SK-N-SH (cell line): ENCODE results near the gene STAB1. TPM values are rescaled to one million over a fixed set of nuclear protein-coding genes. Genes with fewer than 3 reads are reported as not detected.

Source experiments
- CTCF ChIA-PET: fragments of 300-600, 350-600 bp; formaldehyde crosslinking; extraction: SDS; loops from one replicate; lab custom pipeline; 2021; lab: Yijun Ruan, JAX
- POLR2A ChIA-PET: fragments of 350-600 bp; sonication (Branson Sonifier 250); formaldehyde crosslinking; extraction: SDS; loops from one replicate; lab custom pipeline; 2020; ENCODE audit warnings: antibody characterized with exemption, inconsistent platforms; lab: Yijun Ruan, JAX
- DNase-seq: peaks from one replicate; pipeline ENCODE4 v3.0.0; 2012
- H2AFZ ChIP-seq: fragments of 200-600 bp; sonication (generic); 2 replicates; pipeline ENCODE4 v1.8.1; 2016; ENCODE audit warnings: antibody characterized with exemption, mild to moderate bottlenecking, low read depth
- H3F3A ChIP-seq: fragments of 200-600 bp; sonication (generic); replicated peaks from 2 replicates; pipeline ENCODE3; 2016; ENCODE audit warnings: antibody characterized with exemption, mild to moderate bottlenecking; ENCODE audit not compliant: insufficient read depth
- H3K27ac ChIP-seq, 2 experiments: fragments of 200-500 bp in 1 of 2; fragments of 200-600 bp in 1 of 2; sonication (Bioruptor generic) in 1 of 2; sonication (generic), shearing (Covaris generic) in 1 of 2; 2 replicates each; pipeline versions ENCODE4 v1.5.1 to v1.6.1; 2014 to 2016; ENCODE audit warnings: low read depth in 2 of 2, inconsistent platforms in 1 of 2, low read length in 1 of 2, mild to moderate bottlenecking in 1 of 2, mixed read lengths in 1 of 2
- H3K27me3 ChIP-seq: fragments of 200-600 bp; sonication (generic), shearing (Covaris generic); 2 replicates; pipeline ENCODE4 v1.6.1; 2016; ENCODE audit warnings: mixed run types; ENCODE audit not compliant: insufficient read depth
- H3K36me3 ChIP-seq, 2 experiments: fragments of 200-500 bp in 1 of 2; fragments of 200-600 bp in 1 of 2; sonication (Bioruptor generic) in 1 of 2; sonication (generic) in 1 of 2; replicated peaks in 1 of 2; 2 replicates each; pipeline versions ENCODE3 to v1.5.1; 2014 to 2016; ENCODE audit warnings: low read length in 1 of 2, mild to moderate bottlenecking in 1 of 2; ENCODE audit not compliant: insufficient read depth in 2 of 2, control insufficient read depth in 1 of 2
- H3K4me1 ChIP-seq, 2 experiments: fragments of 200-500 bp in 1 of 2; fragments of 200-600 bp in 1 of 2; sonication (Bioruptor generic) in 1 of 2; sonication (generic), shearing (Covaris generic) in 1 of 2; 2 replicates each; pipeline versions ENCODE4 v1.5.1 to v1.6.1; 2014 to 2016; ENCODE audit warnings: low read depth in 1 of 2, low read length in 1 of 2, mixed run types in 1 of 2; ENCODE audit not compliant: insufficient read depth in 2 of 2, control insufficient read depth in 1 of 2
- H3K4me2 ChIP-seq: fragments of 200-600 bp; sonication (generic), shearing (Covaris generic); 2 replicates; pipeline ENCODE4 v1.6.1; 2017; ENCODE audit warnings: mixed run types
- H3K4me3 ChIP-seq, 2 experiments: fragments of 200-500 bp in 1 of 2; fragments of 200-600 bp in 1 of 2; sonication (Bioruptor generic) in 1 of 2; sonication (generic), shearing (Covaris generic) in 1 of 2; 2 replicates each; pipeline versions ENCODE4 v1.5.1 to v1.8.1; 2014 to 2016; ENCODE audit warnings: low read depth in 2 of 2, inconsistent platforms in 1 of 2, low read length in 1 of 2, mild to moderate bottlenecking in 1 of 2, mixed read lengths in 1 of 2, moderate library complexity in 1 of 2
- H3K79me2 ChIP-seq: fragments of 200-600 bp; sonication (generic); 2 replicates; pipeline ENCODE4 v1.8.1; 2017; ENCODE audit warnings: mild to moderate bottlenecking; ENCODE audit not compliant: insufficient read depth
- H3K9ac ChIP-seq: fragments of 200-600 bp; sonication (generic); 2 replicates; pipeline ENCODE4 v1.6.1; 2017; ENCODE audit warnings: mixed run types
- H3K9me2 ChIP-seq: fragments of 200-600 bp; sonication (generic); 2 replicates; pipeline ENCODE4 v1.6.1; 2017; ENCODE audit warnings: mixed run types
- H3K9me3 ChIP-seq: fragments of 200-600 bp; sonication (generic); 2 replicates; pipeline ENCODE4 v1.6.1; 2017; ENCODE audit warnings: mixed run types, mild to moderate bottlenecking, moderate library complexity
- H4K20me1 ChIP-seq: fragments of 200-600 bp; sonication (generic); 2 replicates; pipeline ENCODE4 v1.6.1; 2017; ENCODE audit warnings: mild to moderate bottlenecking, mixed run types; ENCODE audit not compliant: insufficient read depth
- EP300 ChIP-seq, 2 experiments: IDR thresholded peaks; 2 replicates each; pipeline versions ENCODE4 v1.4.0 to v1.6.1; 2012; ENCODE audit warnings: borderline replicate concordance in 1 of 2, low read depth in 1 of 2, low read length in 1 of 2
- EZH2phosphoT487 ChIP-seq: fragments of 200-600 bp; sonication (generic); IDR thresholded peaks from 2 replicates; pipeline ENCODE4 v1.6.1; 2017; ENCODE audit warnings: low read depth, mixed run types, mild to moderate bottlenecking, antibody characterized with exemption, moderate library complexity, borderline replicate concordance
- FOSL2 ChIP-seq: IDR thresholded peaks from 2 replicates; pipeline ENCODE4 v1.4.0; 2012; ENCODE audit warnings: low read depth, mild to moderate bottlenecking, moderate library complexity, borderline replicate concordance
- FOXM1 ChIP-seq: IDR thresholded peaks from 2 replicates; pipeline ENCODE4 v1.4.0; 2012; ENCODE audit warnings: low read depth, mild to moderate bottlenecking
- GABPA ChIP-seq: IDR thresholded peaks from 2 replicates; pipeline ENCODE4 v1.4.0; 2012; ENCODE audit warnings: low read depth, mild to moderate bottlenecking
- GATA2 ChIP-seq: sonication (generic); formaldehyde crosslinking; IDR thresholded peaks from 2 replicates; pipeline ENCODE4 v1.5.0; 2020; ENCODE audit warnings: mild to moderate bottlenecking, missing genetic modification reagents
- MEF2A ChIP-seq: IDR thresholded peaks from 2 replicates; pipeline ENCODE4 v1.4.0; 2012; ENCODE audit warnings: low read depth, borderline replicate concordance
- NFIC ChIP-seq: IDR thresholded peaks from 2 replicates; pipeline ENCODE4 v1.4.0; 2012; ENCODE audit warnings: borderline replicate concordance
- NRF1 ChIP-seq: IDR thresholded peaks from 2 replicates; pipeline ENCODE4 v1.6.1; 2012; ENCODE audit warnings: low read depth, mild to moderate bottlenecking, low read length
- POLR2AphosphoS5 ChIP-seq: IDR thresholded peaks from 2 replicates; pipeline ENCODE4 v1.6.1; 2012; ENCODE audit warnings: low read depth, low read length
- RFX5 ChIP-seq: IDR thresholded peaks from 2 replicates; pipeline ENCODE4 v1.6.1; 2012; ENCODE audit warnings: mild to moderate bottlenecking, improper control_type of control experiment, low read length
- RXRA ChIP-seq: IDR thresholded peaks from 2 replicates; pipeline ENCODE4 v1.4.0; 2012; ENCODE audit warnings: low read depth, mild to moderate bottlenecking, borderline replicate concordance
- SIN3A ChIP-seq: IDR thresholded peaks from 2 replicates; pipeline ENCODE4 v1.6.1; 2012; ENCODE audit warnings: low read depth, mild to moderate bottlenecking, low read length, moderate library complexity, borderline replicate concordance
- TCF12 ChIP-seq: IDR thresholded peaks from 2 replicates; pipeline ENCODE4 v1.4.0; 2012
- WGBS: methylation state at CpG from one replicate; pipeline ENCODE4 v1.1.6; 2017; ENCODE audit warnings: low lambda C conversion rate; 5-methylcytosine and 5-hydroxymethylcytosine counted together
- polyA plus RNA-seq, 3 experiments: library from polyadenylated mRNA; depleted of rRNA; stranded (reverse); fragments of >200 nt; gene quantifications; 2 replicates each; pipeline ENCODE4 v1.2.3, GENCODE V29; 2012
- TF ChIP-seq, protein P1 (sequence below): fragments of 150-350 bp; IDR thresholded peaks from 2 replicates; pipeline ENCODE4 v1.6.1; 2016; ENCODE audit warnings: mild to moderate bottlenecking, low read depth, low read length
- TF ChIP-seq, protein P2 (sequence below): IDR thresholded peaks from 2 replicates; pipeline ENCODE4 v1.4.0; 2012; ENCODE audit warnings: low read depth, borderline replicate concordance
- TF ChIP-seq, protein P3 (sequence below): IDR thresholded peaks from 2 replicates; pipeline ENCODE4 v1.6.1; 2012; ENCODE audit warnings: mild to moderate bottlenecking, low read depth, low read length, moderate library complexity
- TF ChIP-seq, protein P4 (sequence below): fragments of 150-350 bp; IDR thresholded peaks from 2 replicates; pipeline ENCODE4 v1.6.1; 2017; ENCODE audit warnings: antibody characterized with exemption, low read length, low read depth, borderline replicate concordance
- TF ChIP-seq, protein P5 (sequence below): IDR thresholded peaks from 2 replicates; pipeline ENCODE4 v1.4.0; 2012; ENCODE audit warnings: low read depth

Gene STAB1
- polyA plus RNA-seq, 1 of the 3 experiments (the other 2 are of a cell fraction): 0.05 TPM

DNA sequence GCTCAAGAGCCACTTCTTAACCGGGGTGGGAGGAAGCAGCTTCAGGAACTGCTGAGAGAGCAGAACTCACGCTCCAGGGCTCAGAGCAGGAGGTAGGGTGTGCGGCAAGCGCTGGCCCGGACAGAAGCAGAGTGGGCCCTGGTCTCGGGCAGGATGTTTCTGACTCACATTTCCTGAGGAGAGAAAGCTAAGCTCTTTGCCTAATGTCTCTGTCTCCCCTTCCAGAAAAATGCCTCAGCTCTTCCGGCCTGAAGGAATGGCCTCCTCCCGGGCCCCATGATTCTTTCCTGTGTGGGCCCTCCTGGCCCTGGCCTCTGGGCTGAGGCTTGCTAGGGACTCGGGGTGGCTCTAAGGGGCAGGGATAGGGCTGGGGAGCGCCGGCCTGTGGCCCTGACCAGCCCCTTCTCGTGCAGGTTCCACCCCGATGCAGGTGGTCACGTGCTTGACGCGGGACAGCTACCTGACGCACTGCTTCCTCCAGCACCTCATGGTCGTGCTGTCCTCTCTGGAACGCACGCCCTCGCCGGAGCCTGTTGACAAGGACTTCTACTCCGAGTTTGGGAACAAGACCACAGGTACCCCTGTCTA is 4.1 kb upstream of the STAB1 start:
- H3K9me3 ChIP-seq: no peaks in the 10 kb centered on the region
- no peak overlapping the region for H3K4me3 ChIP-seq
- ChIA-PET CTCF (interaction anchor here (0.8 to 4.6 kb wide), 4 partner anchors 9 to 45 kb away, joined by 3 to 24 read pairs (median 3); no protein-coding TSS in a partner anchor), POLR2A (no interaction called here)
- H3K27ac ChIP-seq: peak overlapping the region in 1 of 2 experiments; percentile 55; a peak in 3 of 4 replicates
- no peak overlapping the region for H3K9ac ChIP-seq
- no peaks in the 10 kb centered on the region for H3K27me3 ChIP-seq
- H4K20me1 ChIP-seq: no peaks in the 10 kb centered on the region
- 83% methylated on average over 17 of the region's 23 CpGs for WGBS
- DNase-seq: no peak
- H3K4me1 ChIP-seq: peaks cover 3 to 9% of the 10 kb centered on the region in 2 experiments; a peak in 2 of 4 replicates
- H3K79me2 ChIP-seq: no peaks in the 10 kb centered on the region
- no peaks in the 10 kb centered on the region for H3F3A ChIP-seq
- peak overlapping the region; percentile 17; the same call in 1 of the 2 replicates for H3K4me2 ChIP-seq
- no peak overlapping the region for H2AFZ ChIP-seq
- no peaks in the 10 kb centered on the region for H3K9me2 ChIP-seq
- peaks cover 4 to 53% of the 10 kb centered on the region in 2 experiments for H3K36me3 ChIP-seq
- TF ChIP-seq FOXM1: no peak
- TF ChIP-seq, protein P1, sequence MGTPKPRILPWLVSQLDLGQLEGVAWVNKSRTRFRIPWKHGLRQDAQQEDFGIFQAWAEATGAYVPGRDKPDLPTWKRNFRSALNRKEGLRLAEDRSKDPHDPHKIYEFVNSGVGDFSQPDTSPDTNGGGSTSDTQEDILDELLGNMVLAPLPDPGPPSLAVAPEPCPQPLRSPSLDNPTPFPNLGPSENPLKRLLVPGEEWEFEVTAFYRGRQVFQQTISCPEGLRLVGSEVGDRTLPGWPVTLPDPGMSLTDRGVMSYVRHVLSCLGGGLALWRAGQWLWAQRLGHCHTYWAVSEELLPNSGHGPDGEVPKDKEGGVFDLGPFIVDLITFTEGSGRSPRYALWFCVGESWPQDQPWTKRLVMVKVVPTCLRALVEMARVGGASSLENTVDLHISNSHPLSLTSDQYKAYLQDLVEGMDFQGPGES: no peak
- TF ChIP-seq NRF1: no peak
- TF ChIP-seq, protein P2, sequence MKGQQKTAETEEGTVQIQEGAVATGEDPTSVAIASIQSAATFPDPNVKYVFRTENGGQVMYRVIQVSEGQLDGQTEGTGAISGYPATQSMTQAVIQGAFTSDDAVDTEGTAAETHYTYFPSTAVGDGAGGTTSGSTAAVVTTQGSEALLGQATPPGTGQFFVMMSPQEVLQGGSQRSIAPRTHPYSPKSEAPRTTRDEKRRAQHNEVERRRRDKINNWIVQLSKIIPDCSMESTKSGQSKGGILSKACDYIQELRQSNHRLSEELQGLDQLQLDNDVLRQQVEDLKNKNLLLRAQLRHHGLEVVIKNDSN: no peak
- no peak for TF ChIP-seq GATA2 (CRISPR knock-in tag)
- no peak for TF ChIP-seq POLR2AphosphoS5
- TF ChIP-seq NFIC: no peak
- no peak for TF ChIP-seq RFX5
- TF ChIP-seq, protein P3, sequence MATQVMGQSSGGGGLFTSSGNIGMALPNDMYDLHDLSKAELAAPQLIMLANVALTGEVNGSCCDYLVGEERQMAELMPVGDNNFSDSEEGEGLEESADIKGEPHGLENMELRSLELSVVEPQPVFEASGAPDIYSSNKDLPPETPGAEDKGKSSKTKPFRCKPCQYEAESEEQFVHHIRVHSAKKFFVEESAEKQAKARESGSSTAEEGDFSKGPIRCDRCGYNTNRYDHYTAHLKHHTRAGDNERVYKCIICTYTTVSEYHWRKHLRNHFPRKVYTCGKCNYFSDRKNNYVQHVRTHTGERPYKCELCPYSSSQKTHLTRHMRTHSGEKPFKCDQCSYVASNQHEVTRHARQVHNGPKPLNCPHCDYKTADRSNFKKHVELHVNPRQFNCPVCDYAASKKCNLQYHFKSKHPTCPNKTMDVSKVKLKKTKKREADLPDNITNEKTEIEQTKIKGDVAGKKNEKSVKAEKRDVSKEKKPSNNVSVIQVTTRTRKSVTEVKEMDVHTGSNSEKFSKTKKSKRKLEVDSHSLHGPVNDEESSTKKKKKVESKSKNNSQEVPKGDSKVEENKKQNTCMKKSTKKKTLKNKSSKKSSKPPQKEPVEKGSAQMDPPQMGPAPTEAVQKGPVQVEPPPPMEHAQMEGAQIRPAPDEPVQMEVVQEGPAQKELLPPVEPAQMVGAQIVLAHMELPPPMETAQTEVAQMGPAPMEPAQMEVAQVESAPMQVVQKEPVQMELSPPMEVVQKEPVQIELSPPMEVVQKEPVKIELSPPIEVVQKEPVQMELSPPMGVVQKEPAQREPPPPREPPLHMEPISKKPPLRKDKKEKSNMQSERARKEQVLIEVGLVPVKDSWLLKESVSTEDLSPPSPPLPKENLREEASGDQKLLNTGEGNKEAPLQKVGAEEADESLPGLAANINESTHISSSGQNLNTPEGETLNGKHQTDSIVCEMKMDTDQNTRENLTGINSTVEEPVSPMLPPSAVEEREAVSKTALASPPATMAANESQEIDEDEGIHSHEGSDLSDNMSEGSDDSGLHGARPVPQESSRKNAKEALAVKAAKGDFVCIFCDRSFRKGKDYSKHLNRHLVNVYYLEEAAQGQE: no peak
- TF ChIP-seq SIN3A: no peak
- no peak for TF ChIP-seq GABPA
- no peak for TF ChIP-seq EP300 (IDR thresholded peaks at IDR 0.05; ENCODE audit: borderline replicate concordance in 1 of 2, low read depth in 1 of 2, low read length in 1 of 2)
- no peak for TF ChIP-seq RXRA
- TF ChIP-seq, protein P4, sequence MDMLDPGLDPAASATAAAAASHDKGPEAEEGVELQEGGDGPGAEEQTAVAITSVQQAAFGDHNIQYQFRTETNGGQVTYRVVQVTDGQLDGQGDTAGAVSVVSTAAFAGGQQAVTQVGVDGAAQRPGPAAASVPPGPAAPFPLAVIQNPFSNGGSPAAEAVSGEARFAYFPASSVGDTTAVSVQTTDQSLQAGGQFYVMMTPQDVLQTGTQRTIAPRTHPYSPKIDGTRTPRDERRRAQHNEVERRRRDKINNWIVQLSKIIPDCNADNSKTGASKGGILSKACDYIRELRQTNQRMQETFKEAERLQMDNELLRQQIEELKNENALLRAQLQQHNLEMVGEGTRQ: no peak
- TF ChIP-seq FOSL2: no peak
- TF ChIP-seq, protein P5, sequence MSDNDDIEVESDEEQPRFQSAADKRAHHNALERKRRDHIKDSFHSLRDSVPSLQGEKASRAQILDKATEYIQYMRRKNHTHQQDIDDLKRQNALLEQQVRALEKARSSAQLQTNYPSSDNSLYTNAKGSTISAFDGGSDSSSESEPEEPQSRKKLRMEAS: no peak
- no peak for TF ChIP-seq EZH2phosphoT487
- no peak for TF ChIP-seq MEF2A
- TF ChIP-seq TCF12: no peak
- TF ChIP-seq, all 33 proteins: peak for 0
